HG02885 (cell line): Measurements from ENCODE around the gene HTD2.
"Not testable (repeated sequence)": the region's sequence is repeated elsewhere in the genome, so short reads cannot be mapped to it uniquely, and the experiment has no call there.

ENCODE experiments used
- ATAC-seq: cut with Tn5 transposase; IDR thresholded peaks from one replicate; pipeline ENCODE4 v1.9.1; 2021; ENCODE audit warnings: mild to moderate bottlenecking; ENCODE audit not compliant: unreplicated experiment, poor library complexity

The HTD2 gene

DNA sequence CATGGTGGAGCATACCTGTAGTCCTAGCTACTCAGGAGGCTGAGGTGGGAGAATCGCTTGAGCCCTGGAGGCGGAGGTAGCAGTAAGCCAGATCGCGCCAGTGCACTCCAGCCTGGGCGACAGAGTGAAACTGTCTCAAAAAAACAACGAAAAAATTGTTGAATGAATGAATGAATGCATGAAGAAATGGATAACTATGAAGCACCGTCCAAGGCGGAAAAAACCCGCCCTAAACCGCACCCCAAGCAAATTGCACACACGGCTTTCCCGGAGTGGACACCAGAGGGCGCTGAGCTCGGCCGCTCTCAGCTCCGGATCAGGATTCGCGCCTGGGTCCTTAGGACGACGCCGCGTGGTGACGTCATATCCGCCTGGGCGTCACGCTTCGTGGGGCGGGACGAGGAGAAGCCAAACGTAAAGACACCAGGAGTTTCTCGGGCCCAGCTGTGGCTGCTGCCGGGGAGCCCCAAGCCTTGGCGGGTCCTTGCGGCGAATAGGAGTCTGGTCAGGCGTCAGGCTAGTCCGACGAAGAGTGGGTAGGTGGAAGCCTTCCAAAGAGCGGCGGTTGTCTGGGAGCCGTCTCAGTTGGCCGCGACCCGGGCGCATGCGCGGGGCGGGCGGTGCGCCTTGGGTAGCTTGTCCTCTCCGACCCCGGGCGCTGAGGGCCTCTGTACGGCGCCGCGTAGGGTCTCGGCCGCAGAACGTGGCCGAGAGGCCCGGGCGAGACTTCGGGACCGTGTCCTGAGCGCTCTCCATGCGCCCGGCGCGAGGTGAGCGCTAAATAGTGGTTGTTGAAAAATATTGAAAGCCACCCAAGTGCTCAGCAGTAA lies at the start of gene HTD2, which contains the start of gene RPP14:
HTD2 (plus strand) TSS at position 639 of the 830 bp plus-strand sequence. CDS start 11,094 bp downstream, outside the sequence.
RPP14 (plus strand) TSS at position 364 of the 830 bp plus-strand sequence. CDS start 4,085 bp downstream, outside the sequence.
- ATAC-seq: peak; percentile 92

GRCh38 chr3:58258392-58259055 lies 47.8 kb upstream of the HTD2 start:
- no peak for ATAC-seq

GRCh38 chr3:58260261-58260731 lies 46.0 kb upstream of the HTD2 start:
- no peak for ATAC-seq

GRCh38 chr3:58260733-58261132 lies 45.6 kb upstream of the HTD2 start:
- no peak for ATAC-seq

DNA sequence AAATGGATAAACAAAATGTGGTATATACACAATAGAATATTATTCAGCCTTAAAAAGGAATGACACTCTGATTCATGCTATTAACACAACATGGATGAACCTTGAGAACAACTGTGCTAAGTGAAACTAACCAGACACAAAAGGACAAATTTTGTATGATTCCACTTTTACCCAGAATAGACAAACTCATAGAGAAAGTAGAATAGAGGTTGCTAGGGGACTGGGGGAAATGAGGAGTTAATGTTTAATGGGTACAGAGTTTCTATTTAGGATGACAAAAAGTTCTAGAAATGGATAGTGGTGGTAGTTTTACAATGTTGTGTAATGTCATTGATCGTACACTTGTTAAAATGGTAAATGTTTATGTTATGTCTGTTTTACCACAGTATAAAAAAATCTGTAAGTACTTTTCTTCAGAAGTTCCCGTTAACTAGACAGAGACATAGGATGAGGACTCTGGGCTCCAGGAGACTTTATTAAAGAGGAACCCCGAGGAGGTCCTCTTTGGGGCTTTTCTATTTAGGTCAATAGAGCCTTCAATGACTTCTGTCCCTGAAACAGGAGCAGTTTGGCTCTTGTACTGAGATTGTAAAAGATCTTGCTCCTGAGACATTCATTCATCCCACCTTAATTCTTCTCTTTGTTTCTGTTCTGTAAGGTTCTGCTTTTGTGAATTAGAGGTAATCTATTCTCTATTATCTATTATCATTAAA lies 44.2 kb upstream of the HTD2 start:
- ATAC-seq: no peak

DNA sequence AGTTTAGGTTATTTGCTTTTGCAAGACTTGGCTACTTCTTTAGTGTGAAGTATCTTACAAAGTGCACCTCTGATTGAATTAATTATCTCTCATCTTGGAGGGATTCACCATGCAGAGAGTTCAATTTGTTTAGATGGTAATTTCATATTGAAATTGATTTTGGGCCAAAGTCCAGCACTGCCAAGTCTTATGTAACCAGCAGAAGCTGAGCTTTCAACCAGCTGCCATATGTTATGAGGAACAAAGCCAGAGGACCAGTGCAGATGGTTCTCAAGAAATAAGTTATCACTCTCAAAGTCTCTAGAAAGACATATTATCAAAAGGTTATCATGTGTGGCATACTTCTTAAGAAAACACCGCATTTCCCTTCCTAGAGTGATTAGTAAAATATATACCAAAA lies 39.7 kb upstream of the HTD2 start:
- ATAC-seq: no peak

- not testable (repeated sequence) for ATAC-seq
These were observed 38.8 kb upstream of the HTD2 start for GRCh38 chr3:58267543-58267942.

DNA sequence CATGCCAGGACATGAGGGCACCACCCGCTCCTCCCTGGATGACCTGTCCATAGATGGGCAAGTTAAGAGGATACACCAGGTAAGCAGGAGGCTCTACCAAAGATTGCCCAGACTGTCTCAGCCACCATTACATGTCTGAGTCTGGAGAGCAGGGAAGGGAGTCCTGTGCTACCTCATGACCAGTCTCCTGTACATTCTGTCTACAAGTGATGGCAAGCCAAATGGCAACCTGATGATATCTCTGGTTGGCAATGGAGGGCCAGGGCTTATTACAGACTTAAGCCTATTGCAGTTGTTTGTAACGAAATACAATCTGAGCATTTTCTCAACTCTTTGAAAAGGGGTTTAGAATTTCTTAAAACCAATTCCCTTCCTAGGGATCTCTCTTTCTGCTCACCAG lies 37.0 kb upstream of the HTD2 start:
- ATAC-seq: no peak

GRCh38 chr3:58270485-58270884 lies 35.8 kb upstream of the HTD2 start:
- ATAC-seq: no peak

DNA sequence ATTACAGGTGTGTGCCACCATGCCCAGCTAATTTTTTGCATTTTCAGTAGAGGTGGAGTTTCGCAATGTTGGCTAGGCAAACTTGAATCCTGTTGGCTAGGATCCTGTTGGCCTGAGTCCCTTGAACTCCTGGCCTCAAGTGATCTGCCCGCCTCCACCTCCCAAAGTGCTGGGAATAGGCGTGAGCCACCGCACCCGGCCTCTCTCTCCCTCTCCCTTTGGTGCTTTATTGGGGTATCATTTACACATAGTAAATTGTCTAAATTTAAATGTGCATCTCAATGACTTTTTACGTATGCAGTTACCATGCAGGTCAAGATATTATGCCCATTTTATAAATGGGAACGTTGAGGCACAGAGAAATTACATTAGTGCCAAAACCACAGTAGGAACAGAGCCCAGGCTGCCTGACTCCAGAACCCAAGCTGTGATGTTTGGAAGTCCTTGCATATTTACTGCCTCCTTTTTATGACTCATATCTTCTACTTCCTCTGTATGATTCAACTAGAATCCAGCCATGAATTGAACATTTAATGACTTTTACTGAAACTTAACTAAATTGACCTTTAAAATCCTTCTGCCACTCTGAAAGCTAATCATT lies 34.3 kb upstream of the HTD2 start:
- no peak for ATAC-seq

- ATAC-seq: no peak
These were observed 33.4 kb upstream of the HTD2 start for GRCh38 chr3:58272891-58273290.

- ATAC-seq: not testable (repeated sequence)
These were observed 33.0 kb upstream of the HTD2 start for GRCh38 chr3:58273362-58273761.

- no peak for ATAC-seq
These were observed 32.2 kb upstream of the HTD2 start for GRCh38 chr3:58274027-58274614.

GRCh38 chr3:58281069-58281468 lies 25.3 kb upstream of the HTD2 start:
- ATAC-seq: no peak

- no peak for ATAC-seq
These were observed 21.0 kb upstream of the HTD2 start for GRCh38 chr3:58285334-58285733.

DNA sequence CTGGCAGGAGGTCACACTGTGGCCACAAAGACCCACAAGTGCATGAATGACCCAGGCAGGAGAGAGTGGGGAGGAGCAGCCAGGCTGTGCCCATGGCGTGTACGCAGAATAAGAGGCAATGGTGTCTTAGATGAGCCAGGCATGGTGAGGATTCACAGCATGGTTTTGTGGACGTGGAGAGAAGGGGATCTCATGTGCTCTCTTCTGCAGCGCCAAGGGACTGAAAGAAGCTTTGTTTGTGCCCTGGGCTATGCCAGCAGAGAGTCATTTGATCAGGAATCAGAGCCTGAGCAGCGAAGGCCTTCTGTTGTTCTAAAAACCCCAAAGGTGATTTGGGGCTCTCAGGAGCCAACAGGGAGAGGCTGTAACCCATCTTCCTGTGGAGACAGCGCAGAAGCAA lies 19.0 kb upstream of the HTD2 start:
- no peak for ATAC-seq

DNA sequence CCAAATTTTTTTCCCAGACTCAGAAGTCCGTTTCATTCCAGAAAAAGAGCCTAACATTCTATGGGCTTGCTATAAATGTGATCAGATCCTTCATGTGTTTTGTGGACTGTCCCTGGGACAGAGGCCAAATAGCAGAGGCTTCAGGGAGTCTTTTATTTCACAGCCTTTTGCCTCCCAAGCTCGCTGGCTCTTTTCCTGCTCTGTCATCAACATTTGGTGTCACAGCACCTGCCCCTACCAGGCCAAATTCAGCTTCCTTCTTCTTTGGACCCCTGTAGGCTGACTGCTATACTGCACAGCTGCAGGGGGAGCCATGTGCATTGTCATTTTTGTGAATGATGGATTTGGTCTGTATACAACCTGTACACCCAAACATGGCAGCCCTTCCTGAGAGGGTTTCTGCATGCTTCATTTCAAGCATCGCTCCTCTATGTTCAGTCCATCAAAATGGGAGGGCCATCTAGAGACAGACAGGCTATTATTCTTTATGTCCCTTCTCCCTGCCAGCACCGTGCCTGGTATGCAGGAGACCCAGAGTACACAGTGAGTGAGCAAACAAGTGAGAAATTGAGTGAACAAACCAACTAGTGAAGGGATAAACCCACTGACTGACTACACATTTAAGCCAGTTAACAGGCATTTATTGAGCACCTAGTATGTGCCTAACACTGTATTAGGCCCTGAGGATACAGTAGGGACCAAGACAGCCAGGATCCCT lies 18.1 kb upstream of the HTD2 start:
- ATAC-seq: no peak

DNA sequence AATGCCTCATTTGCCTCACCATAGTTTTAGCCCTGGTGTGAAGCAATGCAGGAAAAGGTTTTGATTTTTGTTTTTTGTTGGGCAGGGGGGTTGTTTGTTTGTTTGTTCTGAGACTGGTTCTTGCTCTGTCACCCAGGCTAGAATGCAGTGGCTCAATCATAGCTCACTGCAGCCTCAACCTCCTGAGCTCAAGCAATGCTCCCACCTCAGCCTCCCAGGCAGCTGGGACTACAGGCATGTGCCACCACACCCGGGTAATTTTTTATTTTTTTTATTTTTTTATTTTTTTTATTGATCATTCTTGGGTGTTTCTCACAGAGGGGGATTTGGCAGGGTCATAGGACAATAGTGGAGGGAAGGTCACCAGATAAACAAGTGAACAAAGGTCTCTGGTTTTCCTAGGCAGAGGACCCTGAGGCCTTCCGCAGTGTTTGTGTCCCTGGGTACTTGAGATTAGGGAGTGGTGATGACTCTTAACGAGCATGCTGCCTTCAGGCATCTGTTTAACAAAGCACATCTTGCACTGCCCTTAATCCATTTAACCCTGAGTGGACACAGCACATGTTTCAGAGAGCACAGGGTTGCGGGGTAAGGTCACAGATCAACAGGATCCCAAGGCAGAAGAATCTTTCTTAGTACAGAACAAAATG lies 17.2 kb upstream of the HTD2 start:
- ATAC-seq: not testable (repeated sequence)

DNA sequence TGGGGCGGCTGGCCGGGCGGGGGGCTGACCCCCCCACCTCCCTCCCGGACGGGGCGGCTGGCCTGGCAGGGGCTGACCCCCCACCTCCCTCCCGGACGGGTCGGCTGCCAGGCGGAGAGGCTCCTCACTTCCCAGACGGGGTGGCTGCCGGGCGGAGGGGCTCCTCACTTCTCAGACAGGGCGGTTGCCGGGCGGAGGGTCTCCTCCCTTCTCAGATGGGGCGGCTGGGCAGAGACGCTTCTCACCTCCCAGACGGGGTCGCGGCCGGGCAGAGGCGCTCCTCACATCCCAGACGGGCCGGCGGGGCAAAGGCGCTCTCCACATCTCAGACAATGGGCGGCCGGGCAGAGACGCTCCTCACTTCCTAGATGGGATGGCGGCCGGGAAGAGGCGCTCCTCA lies 15.9 kb upstream of the HTD2 start:
- ATAC-seq: not testable (repeated sequence)
